Measurements from ENCODE around the gene NCMAP.
"Not testable (repeated sequence)": the region's sequence is repeated elsewhere in the genome, so short reads cannot be mapped to it uniquely, and the experiment has no call there.

NCMAP gene

DNA sequence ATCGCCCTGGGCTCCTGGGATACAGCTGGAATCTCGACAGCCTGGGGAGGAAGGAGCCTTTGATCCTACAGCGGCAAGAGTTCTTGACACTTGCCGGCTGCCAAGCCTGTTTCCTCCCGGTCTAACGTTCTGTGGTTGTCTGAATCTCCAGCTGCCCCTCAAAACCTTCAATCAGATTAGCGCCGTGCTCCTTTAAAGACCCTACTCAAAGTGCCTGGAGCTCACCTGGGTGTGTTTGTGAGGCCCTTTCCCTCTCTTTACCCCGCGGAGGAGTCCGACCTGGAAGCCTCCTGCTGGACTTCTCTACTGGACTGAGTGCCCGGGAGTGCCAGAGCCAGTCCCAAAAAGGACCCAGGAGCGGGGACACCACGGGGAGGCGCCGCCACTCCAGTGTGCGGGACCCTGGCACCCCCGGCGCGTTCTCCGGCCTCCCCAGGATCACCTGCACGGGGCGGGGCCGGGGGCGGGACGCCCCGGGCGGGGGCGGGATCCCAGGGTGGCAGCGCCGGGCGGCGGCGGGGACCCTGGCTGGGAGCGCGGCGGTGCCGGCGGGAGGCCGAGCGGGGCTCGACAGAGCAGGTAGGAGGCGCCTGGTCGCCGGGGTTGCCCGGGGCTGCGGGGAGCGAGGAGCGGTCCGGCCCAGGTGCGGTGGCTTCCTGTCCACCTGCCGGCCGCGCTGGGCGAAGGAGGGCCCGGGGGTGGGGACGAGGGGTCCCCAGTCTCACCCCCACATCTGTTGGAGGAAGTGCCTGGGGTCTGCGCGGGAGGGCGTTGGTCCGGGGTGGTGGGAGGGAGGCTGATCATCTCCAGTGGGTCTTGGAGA, at the start of gene NCMAP:
NCMAP (plus strand) TSS at position 497 of the 823 bp plus-strand sequence. CDS start 39,344 bp downstream, outside the sequence.
- DNase-seq: peak; percentile 75

GRCh38 chr1:24506691-24507381, 49.1 kb upstream of the NCMAP start:
- peak; percentile 35 for DNase-seq

- DNase-seq: no peak
Observed at GRCh38 chr1:24507405-24507804, 48.5 kb upstream of the NCMAP start.

GRCh38 chr1:24508911-24509310, 47.0 kb upstream of the NCMAP start:
- DNase-seq: no peak

GRCh38 chr1:24513706-24514105, 42.2 kb upstream of the NCMAP start:
- DNase-seq: no peak

DNA sequence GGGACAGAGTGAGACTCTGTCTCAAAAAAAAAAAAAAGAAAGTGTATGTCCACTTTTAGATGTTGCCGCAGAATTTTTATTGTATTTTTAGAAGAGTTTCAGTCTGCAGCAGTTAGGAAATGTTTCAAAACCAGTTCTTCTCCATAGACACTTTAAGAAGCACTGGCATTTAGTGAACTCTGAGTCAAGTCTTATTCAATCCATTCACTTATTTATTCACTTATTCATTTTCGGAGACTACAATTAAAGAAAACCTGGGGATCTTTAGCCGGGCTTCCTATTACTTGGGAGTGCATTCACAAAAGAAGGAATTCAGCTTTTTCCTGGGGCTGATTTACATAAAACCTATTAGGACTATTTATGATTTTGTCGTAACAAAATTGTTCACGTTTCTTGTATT, 40.9 kb upstream of the NCMAP start:
- DNase-seq: no peak

DNA sequence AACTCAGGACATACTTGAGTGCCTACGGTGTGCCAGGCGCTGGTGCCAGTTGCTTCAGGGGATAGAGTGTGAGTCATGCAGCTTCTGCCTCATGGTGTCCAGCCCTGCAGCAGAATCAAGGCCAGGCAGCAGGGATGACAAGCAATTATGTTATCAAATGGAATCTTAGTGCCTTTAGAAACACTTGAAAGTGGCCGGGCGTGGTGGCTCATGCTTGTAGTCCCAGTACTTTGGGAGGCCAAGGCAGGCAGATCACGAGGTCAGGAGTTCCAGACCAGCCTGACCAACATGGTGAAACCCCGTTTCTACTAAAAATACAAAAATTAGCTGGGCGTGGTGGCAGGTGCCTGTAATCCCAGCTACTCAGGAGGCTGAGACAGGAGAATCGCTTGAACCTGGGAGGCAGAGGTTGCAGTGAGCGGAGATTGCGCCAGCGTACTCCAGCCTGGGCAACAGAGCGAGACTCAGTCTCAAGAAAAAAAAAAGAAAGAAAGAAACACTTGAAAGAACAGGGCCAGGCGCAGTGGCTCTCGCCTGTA, 40.1 kb upstream of the NCMAP start:
- not testable (repeated sequence) for DNase-seq

DNA sequence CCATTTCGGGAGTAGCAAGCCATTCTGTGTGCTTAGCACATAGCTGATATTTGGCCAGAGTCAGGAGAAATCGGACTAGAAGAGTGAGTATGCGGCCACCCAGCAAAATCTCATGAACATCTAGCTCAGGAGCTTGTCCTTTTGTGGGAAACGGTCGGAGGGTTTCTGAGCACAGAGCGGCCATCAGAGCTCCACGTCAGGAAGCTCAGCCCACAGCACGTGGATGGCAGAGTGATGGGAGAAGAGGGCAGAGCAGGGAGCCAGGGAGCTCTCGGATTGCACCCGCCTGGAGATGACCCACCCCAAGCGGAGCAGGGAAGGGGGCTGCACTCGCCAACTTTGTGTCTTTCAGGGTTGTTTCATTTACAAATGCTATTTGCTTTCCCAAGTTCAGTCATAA, 39.4 kb upstream of the NCMAP start:
- no peak for DNase-seq

GRCh38 chr1:24517898-24518297, 38.0 kb upstream of the NCMAP start:
- DNase-seq: no peak

- not testable (repeated sequence) for DNase-seq
Observed at GRCh38 chr1:24520282-24520681, 35.6 kb upstream of the NCMAP start.

- no peak for DNase-seq
Observed at GRCh38 chr1:24525606-24526005, 30.3 kb upstream of the NCMAP start.

DNA sequence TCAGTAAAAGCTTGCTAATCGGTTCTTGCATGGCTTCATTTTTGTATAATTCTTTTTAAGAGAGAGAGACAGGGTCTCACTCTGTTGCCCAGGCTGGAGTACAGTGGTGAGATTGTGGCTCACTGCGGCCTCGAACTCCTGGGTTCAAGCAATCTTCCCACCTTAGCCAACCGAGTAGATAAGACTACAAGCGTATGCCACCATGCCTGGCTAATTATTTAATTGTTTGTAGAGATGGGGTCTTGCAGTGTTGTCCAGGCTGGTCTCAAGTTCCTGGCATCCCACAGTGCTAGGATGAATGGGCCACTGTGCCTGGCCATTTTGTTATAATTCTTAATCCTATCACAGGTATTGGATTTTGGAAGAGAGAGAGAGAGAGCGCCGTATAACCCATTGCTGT, 29.8 kb upstream of the NCMAP start:
- DNase-seq: no peak

- no peak for DNase-seq
Observed at GRCh38 chr1:24526940-24527542, 28.8 kb upstream of the NCMAP start.

DNA sequence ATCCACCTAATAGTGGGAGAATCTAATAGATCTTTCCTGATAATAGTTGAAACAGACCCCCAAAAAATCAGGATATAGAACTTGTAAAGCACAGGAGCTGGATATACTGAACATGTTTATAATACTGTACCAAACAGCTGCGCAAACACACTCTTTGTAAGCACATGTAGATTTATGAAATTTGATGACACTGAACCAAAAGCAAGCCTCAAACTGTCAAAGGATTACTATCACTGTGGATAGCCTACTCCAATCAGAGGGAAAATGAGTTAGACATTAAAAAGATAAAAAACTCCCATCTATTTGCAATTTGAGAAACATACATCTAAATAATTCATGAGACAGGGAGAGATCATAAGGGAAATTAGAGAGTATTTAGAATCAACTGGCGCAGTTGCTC, 27.1 kb upstream of the NCMAP start:
- no peak for DNase-seq

GRCh38 chr1:24529292-24529691, 26.6 kb upstream of the NCMAP start:
- DNase-seq: peak; percentile 15

DNA sequence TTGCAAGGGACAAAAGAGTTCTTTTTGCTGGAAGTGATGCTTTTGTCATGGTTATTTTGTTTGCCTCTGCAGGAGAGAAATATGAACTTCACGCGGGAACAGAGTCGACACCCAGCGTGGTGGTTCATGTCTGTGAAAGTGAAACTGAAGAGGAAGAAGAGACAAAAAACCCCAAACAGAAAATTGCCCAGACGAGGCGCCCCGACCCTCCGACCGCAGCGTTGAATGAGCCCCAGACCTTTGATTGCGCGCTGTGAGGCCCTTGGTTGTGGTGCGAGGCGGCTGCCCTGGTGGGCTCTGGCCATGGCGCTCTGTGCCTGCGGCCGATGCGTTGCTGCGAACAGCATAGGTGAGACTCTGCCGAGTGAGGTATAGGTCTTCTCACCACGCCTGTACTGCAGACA, 20.9 kb upstream of the NCMAP start:
- peak; percentile 89 for DNase-seq

- DNase-seq: peak; percentile 52
Observed at GRCh38 chr1:24535778-24536177, 20.1 kb upstream of the NCMAP start.

DNA sequence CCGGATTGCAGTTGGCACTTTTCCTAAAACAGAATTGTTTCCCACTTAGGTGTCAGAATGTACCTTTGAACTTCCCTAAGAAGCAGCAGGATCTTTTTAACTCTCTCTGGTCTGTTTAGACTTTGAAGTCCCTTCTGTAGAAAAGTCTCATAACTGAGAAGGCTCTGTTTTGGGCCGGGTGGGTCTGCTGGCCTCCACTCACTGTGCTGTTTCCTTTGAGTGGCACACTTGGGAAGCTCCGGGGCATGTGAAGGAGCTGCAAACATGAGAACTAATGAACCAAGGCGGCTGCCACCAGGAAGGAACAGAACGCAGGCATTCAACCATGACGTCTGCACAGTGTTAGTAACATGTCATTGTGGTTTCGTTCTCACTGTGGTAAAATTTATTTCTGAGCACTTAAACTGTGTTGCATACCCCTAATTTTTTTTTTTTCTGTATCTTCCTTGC, 19.5 kb upstream of the NCMAP start:
- DNase-seq: peak; percentile 80

- peak; percentile 51 for DNase-seq
Observed at GRCh38 chr1:24540051-24540905, 15.6 kb upstream of the NCMAP start.

DNA sequence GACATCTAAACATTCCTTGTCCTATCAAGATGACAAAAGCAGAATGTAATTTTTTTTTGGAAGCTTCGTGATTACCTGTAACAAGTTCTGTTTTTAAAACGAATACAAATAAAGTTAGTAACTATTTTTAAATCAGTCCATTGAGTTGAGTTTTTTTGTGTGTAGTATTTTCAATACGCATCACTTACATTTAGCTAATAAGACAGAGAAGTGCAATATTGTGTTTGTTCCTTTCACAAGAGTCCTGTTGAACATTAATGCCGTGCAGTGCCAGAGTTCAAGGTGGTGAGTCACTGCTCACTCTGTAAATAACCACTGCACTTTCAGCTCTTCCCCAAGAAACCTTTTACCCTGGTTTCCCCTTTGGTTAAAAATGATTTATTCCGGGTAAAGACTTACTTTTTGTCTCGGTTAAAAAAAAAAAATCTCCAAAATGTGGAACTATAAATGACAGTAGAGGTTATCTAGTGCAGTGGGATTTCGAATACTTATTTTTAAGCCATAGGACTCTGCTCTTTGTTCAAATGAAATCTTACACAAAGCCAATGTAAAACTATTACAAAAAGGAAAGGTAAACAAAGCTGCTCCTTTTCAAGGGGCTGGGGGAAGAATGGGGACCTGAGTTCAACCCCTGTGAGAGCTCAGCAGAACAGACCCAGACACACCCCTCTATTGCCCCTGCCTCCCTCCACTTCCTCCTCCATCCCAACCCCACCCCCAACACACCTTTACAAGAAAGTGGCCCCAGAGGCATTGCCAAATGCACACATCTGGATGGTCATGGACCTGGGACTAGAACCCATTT, 14.8 kb upstream of the NCMAP start:
- peak; percentile 49 for DNase-seq

GRCh38 chr1:24541711-24542346, 14.1 kb upstream of the NCMAP start:
- peak; percentile 59 for DNase-seq

Data from activated CD8-positive, alpha-beta memory T cell treated with anti-CD3 and anti-CD28 coated beads for 24 hours (primary cell).